ES-I3 (cell line): ENCODE measurements around the gene COG2.

Experiments used
- H3K36me3 ChIP-seq: 2 replicates; pipeline ENCODE4 v1.6.1; 2013; ENCODE audit warnings: mild to moderate bottlenecking, low read length, control low read depth, moderate library complexity; ENCODE audit not compliant: insufficient read depth
- H3K4me1 ChIP-seq: 2 replicates; pipeline ENCODE4 v1.6.1; 2013; ENCODE audit warnings: mild to moderate bottlenecking, control low read depth, low read length; ENCODE audit not compliant: insufficient read depth
- H3K9ac ChIP-seq: 2 replicates; pipeline ENCODE4 v1.6.1; 2013; ENCODE audit warnings: low read depth, mild to moderate bottlenecking, low read length, moderate library complexity
- H3K9me3 ChIP-seq: 2 replicates; pipeline ENCODE4 v1.6.1; 2013; ENCODE audit warnings: mild to moderate bottlenecking, low read length, moderate library complexity; ENCODE audit not compliant: control insufficient read depth, insufficient read depth

Gene COG2

GRCh38 chr1:230705289-230706019, 63.2 kb downstream of the COG2 start:
- no peaks in the 10 kb centered on the region for H3K9me3 ChIP-seq
- no peak overlapping the region for H3K9ac ChIP-seq
- H3K4me1 ChIP-seq, result 0 out of 2 replicates have a peak, but pooled peaks cover 4% of the 10 kb centered on the region
- H3K36me3 ChIP-seq, result no peaks in the 10 kb centered on the region

GRCh38 chr1:230706020-230706699, 63.9 kb downstream of the COG2 start:
- Histone ChIP-seq H3K4me1 (0 out of 2 replicates have a peak, but pooled peaks cover 4% of the 10 kb centered on the region), H3K36me3 (no peaks in the 10 kb centered on the region), H3K9me3 (no peaks in the 10 kb centered on the region), H3K9ac (no peak overlapping the region)

GRCh38 chr1:230706887-230707731, 64.8 kb downstream of the COG2 start:
- H3K36me3 ChIP-seq, result no peaks in the 10 kb centered on the region
- no peak overlapping the region for H3K9ac ChIP-seq
- H3K4me1 ChIP-seq, result 0 out of 2 replicates have a peak, but pooled peaks cover 4% of the 10 kb centered on the region
- H3K9me3 ChIP-seq, result no peaks in the 10 kb centered on the region

DNA sequence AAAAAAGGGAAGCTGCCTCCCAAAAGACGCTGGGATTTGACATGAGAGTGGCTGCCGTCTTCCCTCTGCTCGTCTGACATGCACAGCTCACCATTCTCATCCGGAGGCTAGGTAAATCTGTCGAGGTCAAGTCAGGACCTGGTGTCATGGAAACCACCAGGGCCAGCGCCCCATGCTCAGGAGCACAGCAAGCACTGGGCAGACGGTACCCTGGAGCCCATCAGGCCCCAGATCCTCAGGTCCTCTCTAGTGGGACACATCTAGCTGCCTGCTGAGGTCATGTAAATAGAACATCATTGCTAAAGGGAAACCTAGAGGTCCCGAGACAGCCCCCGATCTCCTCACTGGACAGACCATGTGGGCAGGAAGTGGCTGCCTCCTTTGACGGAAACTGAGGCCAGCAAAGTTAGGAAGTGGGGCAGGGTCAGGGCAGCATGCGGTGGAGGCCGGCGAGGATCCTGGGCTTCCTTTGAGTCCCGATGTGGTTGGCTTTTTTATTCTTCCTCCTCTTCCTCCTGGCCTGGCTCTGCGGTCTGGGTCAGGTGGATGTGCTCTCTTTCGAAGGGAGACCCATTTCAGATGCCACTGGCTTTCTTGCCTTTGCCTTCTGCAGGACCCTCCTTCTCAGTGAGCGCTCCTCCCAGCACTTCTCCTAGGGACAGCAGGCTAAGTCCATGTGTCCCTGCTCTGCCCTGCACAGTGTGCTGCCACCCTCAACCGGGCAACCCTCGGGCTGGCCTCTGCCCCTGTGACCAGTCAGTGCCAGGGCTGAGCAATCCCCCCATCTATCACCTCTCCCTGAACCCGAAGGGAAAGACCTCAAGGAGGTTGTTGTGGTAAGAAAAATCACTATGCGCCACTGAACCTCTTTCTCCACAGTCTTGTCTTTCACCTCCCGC, 65.7 kb downstream of the COG2 start:
- Histone ChIP-seq H3K9ac (no peak overlapping the region), H3K4me1 (no peaks in the 10 kb centered on the region), H3K9me3 (no peaks in the 10 kb centered on the region), H3K36me3 (no peaks in the 10 kb centered on the region)

GRCh38 chr1:230708631-230709580, 66.6 kb downstream of the COG2 start:
- H3K4me1 ChIP-seq, result no peaks in the 10 kb centered on the region
- no peaks in the 10 kb centered on the region for H3K9me3 ChIP-seq
- no peaks in the 10 kb centered on the region for H3K36me3 ChIP-seq
- no peak overlapping the region for H3K9ac ChIP-seq

GRCh38 chr1:230709619-230710542, 67.6 kb downstream of the COG2 start:
- Histone ChIP-seq H3K9ac (no peak overlapping the region), H3K4me1 (no peaks in the 10 kb centered on the region), H3K9me3 (no peaks in the 10 kb centered on the region), H3K36me3 (no peaks in the 10 kb centered on the region)

DNA sequence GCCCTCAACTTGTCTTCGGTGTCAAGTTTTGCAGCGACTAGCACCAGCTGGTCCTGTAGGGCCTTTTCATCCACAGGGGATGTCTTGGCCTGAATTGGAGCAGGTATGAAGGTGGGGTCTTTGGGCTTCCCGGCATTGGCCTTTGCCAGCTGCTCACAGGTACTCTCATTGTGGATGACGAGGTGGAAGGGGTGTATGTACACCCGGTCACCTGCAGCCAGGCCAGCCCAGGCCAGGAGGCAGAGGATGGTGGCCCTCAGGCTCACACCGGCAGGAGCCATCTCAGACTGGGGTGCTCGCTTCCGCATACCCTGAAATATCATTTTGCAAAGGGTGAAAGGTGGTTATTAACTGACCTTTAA, 68.2 kb downstream of the COG2 start:
- H3K9me3 ChIP-seq, result no peaks in the 10 kb centered on the region
- no peaks in the 10 kb centered on the region for H3K4me1 ChIP-seq
- no peak overlapping the region for H3K9ac ChIP-seq
- H3K36me3 ChIP-seq, result no peaks in the 10 kb centered on the region

DNA sequence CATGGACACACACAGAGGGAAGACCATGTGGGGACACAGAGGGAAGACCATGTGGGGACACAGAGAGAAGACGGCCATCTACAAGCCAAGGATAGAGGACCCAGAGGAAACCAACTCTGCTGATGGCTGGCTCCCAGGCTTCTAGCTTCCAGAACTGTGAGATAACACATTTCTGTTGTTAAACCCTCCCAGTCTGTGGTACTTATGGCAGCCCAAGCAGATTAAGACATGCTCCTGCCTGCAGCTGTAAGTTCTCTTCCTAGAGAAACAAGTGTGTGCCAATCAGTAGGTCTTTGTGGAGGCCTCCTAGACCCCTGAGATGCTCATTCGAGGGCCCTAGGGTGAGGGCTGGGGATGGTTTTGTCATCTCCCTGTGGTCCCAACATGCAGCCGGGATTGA, 69.0 kb downstream of the COG2 start:
- Histone ChIP-seq H3K9ac (no peak overlapping the region), H3K36me3 (no peaks in the 10 kb centered on the region), H3K9me3 (no peaks in the 10 kb centered on the region), H3K4me1 (no peaks in the 10 kb centered on the region)

GRCh38 chr1:230712470-230712942, 70.2 kb downstream of the COG2 start:
- no peak overlapping the region for H3K9ac ChIP-seq

GRCh38 chr1:230713138-230713537, 70.9 kb downstream of the COG2 start:
- no peaks in the 10 kb centered on the region for H3K9me3 ChIP-seq
- H3K36me3 ChIP-seq, result no peaks in the 10 kb centered on the region
- no peak overlapping the region for H3K9ac ChIP-seq
- H3K4me1 ChIP-seq, result no peaks in the 10 kb centered on the region

More at GRCh38 chr1:230712470-230712942, 70.2 kb downstream of the COG2 start:
- H3K4me1 ChIP-seq, result no peaks in the 10 kb centered on the region
- no peaks in the 10 kb centered on the region for H3K36me3 ChIP-seq
- H3K9me3 ChIP-seq, result no peaks in the 10 kb centered on the region

GRCh38 chr1:230713547-230713914, 71.2 kb downstream of the COG2 start:
- Histone ChIP-seq H3K4me1 (no peaks in the 10 kb centered on the region), H3K9me3 (no peaks in the 10 kb centered on the region), H3K9ac (no peak overlapping the region), H3K36me3 (no peaks in the 10 kb centered on the region)
